Endodermal cell (in vitro differentiated cells): ENCODE measurements around the gene FBXW4. TPM values are rescaled to one million over a fixed set of nuclear protein-coding genes. Genes with fewer than 3 reads are reported as not detected.

Experiments
- DNase-seq: peaks from one replicate; pipeline ENCODE4 v3.0.0-alpha.2; 2017
- H3K27ac ChIP-seq: 2 replicates; pipeline ENCODE4 v1.5.1; 2013; ENCODE audit warnings: mild to moderate bottlenecking, low read depth, low read length, moderate library complexity
- H3K27me3 ChIP-seq: 2 replicates; pipeline ENCODE4 v1.6.1; 2013; ENCODE audit warnings: mild to moderate bottlenecking, low read length, moderate library complexity; ENCODE audit not compliant: insufficient read depth, control insufficient read depth, poor library complexity, severe bottlenecking
- H3K36me3 ChIP-seq: 2 replicates; pipeline ENCODE4 v1.7.0; 2013; ENCODE audit warnings: mild to moderate bottlenecking, low read length, moderate library complexity; ENCODE audit not compliant: control insufficient read depth, insufficient read depth
- H3K4me1 ChIP-seq: one replicate; pipeline ENCODE4 v1.7.0; 2013; ENCODE audit warnings: low read length; ENCODE audit not compliant: control insufficient read depth, insufficient read depth
- H3K4me3 ChIP-seq: 2 replicates; pipeline ENCODE4 v1.5.1; 2013; ENCODE audit warnings: mild to moderate bottlenecking, low read length, moderate library complexity
- H3K9ac ChIP-seq: 2 replicates; pipeline ENCODE4 v1.6.1; 2013; ENCODE audit warnings: mild to moderate bottlenecking, low read length, moderate library complexity; ENCODE audit not compliant: poor library complexity, severe bottlenecking; ENCODE audit errors: extremely low read depth
- H3K9me3 ChIP-seq: 2 replicates; pipeline ENCODE4 v1.6.1; 2013; ENCODE audit warnings: mild to moderate bottlenecking, low read length, moderate library complexity; ENCODE audit not compliant: control insufficient read depth
- H3K27ac Mint-ChIP-seq: 2 replicates; pipeline ENCODE4 v1.8.0; 2020; ENCODE audit warnings: mixed read lengths
- H3K27me3 Mint-ChIP-seq: 2 replicates; pipeline ENCODE4 v1.8.0; 2021; ENCODE audit warnings: mild to moderate bottlenecking, mixed read lengths; ENCODE audit not compliant: insufficient read depth
- H3K36me3 Mint-ChIP-seq: 2 replicates; pipeline ENCODE4 v1.8.0; 2020; ENCODE audit warnings: low read depth, mixed read lengths
- H3K4me1 Mint-ChIP-seq: 2 replicates; pipeline ENCODE4 v1.8.0; 2020; ENCODE audit warnings: mixed read lengths
- H3K4me3 Mint-ChIP-seq: 2 replicates; pipeline ENCODE4 v1.8.0; 2020; ENCODE audit warnings: mild to moderate bottlenecking, moderate library complexity, mixed read lengths
- H3K9me3 Mint-ChIP-seq: 2 replicates; pipeline ENCODE4 v1.8.0; 2020; ENCODE audit warnings: mild to moderate bottlenecking, mixed read lengths
- CTCF ChIP-seq: fragments of 200-600 bp; sonication (generic); conservative IDR thresholded peaks from 2 replicates; pipeline ENCODE4 v1.5.0; 2021; ENCODE audit warnings: antibody characterized with exemption, mild to moderate bottlenecking
- WGBS, 2 experiments: methylation state at CpG; one replicate each; pipeline versions ENCODE4 v1.1.5 to v1.1.7; 2013; ENCODE audit warnings: missing lambda C conversion rate in 2 of 2, mixed read lengths in 1 of 2; ENCODE audit not compliant: insufficient coverage in 1 of 2, insufficient read length in 1 of 2; 5-methylcytosine and 5-hydroxymethylcytosine counted together
- total RNA-seq, 2 donors: library from RNA; stranded (reverse); fragmentation: NEBNext Ultra II Directional in 1 of 2; extraction: Animal tissue kit (Norgen Biotek cat#: 25700) in 1 of 2; gene quantifications; 2 replicates in 1 of 2; 3 replicates in 1 of 2; pipeline ENCODE4 v1.2.1, GENCODE V29; 2021

FBXW4 gene
- total RNA-seq, 2 donors from 2014 or later, result 63.8 to 70.9 TPM

GRCh38 chr10:101647255-101647654 is 47.7 kb downstream of the FBXW4 start:
- DNase-seq, result no peak
- H3K4me1 ChIP-seq, result peaks cover 11% of the 10 kb centered on the region
- H3K27ac ChIP-seq, result no peak overlapping the region
- H3K9ac ChIP-seq, result no peak overlapping the region
- Mint-ChIP-seq H3K27me3 (no peaks in the 10 kb centered on the region), H3K36me3 (peaks cover 28% of the 10 kb centered on the region), H3K4me1 (peaks cover 34% of the 10 kb centered on the region), H3K27ac (no peak overlapping the region), H3K9me3 (no peaks in the 10 kb centered on the region), H3K4me3 (no peak overlapping the region)
- 89 to 100% methylated on average over 1 to 2 of the region's 2 CpGs for WGBS, 2 experiments
- peaks cover 20% of the 10 kb centered on the region for H3K36me3 ChIP-seq
- no peak overlapping the region for H3K4me3 ChIP-seq
- H3K9me3 ChIP-seq, result no peaks in the 10 kb centered on the region
- TF ChIP-seq CTCF, result no peak
- no peaks in the 10 kb centered on the region for H3K27me3 ChIP-seq

GRCh38 chr10:101646364-101646763 is 48.6 kb downstream of the FBXW4 start:
- Histone ChIP-seq H3K36me3 (peaks cover 20% of the 10 kb centered on the region), H3K27me3 (no peaks in the 10 kb centered on the region), H3K9me3 (no peaks in the 10 kb centered on the region), H3K4me3 (no peak overlapping the region), H3K9ac (no peak overlapping the region), H3K4me1 (peaks cover 11% of the 10 kb centered on the region), H3K27ac (no peak overlapping the region)
- WGBS, 2 experiments, result 96 to 97% methylated on average over 5 to 6 of the region's 6 CpGs
- Mint-ChIP-seq H3K4me3 (no peak overlapping the region), H3K27ac (no peak overlapping the region), H3K4me1 (peaks cover 34% of the 10 kb centered on the region), H3K36me3 (peaks cover 28% of the 10 kb centered on the region), H3K9me3 (no peaks in the 10 kb centered on the region), H3K27me3 (no peaks in the 10 kb centered on the region)
- no peak for DNase-seq
- no peak for TF ChIP-seq CTCF

- Mint-ChIP-seq H3K36me3 (peaks cover 27% of the 10 kb centered on the region), H3K27me3 (no peaks in the 10 kb centered on the region), H3K9me3 (no peaks in the 10 kb centered on the region), H3K27ac (no peak overlapping the region), H3K4me1 (peaks cover 33% of the 10 kb centered on the region), H3K4me3 (no peak overlapping the region)
- Histone ChIP-seq H3K4me1 (peaks cover 11% of the 10 kb centered on the region), H3K36me3 (peaks cover 20% of the 10 kb centered on the region), H3K4me3 (no peak overlapping the region), H3K9me3 (no peaks in the 10 kb centered on the region), H3K27ac (no peak overlapping the region), H3K27me3 (no peaks in the 10 kb centered on the region), H3K9ac (no peak overlapping the region)
- no peak for DNase-seq
- WGBS, 2 experiments, result 90 to 100% methylated on average over 1 of the region's 1 CpG
- no peak for TF ChIP-seq CTCF
Observed at GRCh38 chr10:101645659-101646058, 49.3 kb downstream of the FBXW4 start.
